ENCODE results near the gene FLT3LG. TPM values are rescaled to one million over a fixed set of nuclear protein-coding genes. Genes with fewer than 3 reads are reported as not detected.

FLT3LG gene
- total and polyA plus RNA-seq, 9 of the 15 experiments (the other 6 are each of a cell fraction or from before 2014, with no cell fraction given) = 0.31 to 6.4 (median 1.1) TPM

DNA sequence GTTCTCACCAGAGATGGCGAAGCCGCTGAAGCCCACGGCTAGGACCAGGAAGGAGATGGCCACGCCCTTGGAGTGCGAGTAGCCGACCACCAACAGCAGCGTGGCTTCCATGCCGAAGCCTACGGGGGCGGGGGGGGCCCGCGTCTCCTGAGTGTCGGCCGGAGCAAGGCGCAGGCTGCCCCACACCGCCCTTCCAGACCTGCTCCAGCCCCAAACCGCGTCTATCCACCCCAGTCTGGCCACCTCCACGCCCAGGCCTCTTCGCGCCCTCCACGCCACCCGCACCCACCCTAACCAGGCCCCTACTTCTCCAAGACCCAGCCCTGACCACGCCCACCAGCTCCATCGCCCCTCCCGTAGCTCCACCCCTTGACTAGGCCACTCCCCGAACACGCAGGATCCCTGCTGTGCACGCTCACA lies 42.7 kb upstream of the FLT3LG start (continued):
- TF ChIP-seq, protein P1, sequence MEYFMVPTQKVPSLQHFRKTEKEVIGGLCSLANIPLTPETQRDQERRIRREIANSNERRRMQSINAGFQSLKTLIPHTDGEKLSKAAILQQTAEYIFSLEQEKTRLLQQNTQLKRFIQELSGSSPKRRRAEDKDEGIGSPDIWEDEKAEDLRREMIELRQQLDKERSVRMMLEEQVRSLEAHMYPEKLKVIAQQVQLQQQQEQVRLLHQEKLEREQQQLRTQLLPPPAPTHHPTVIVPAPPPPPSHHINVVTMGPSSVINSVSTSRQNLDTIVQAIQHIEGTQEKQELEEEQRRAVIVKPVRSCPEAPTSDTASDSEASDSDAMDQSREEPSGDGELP (CRISPR knock-in tag; IDR thresholded peaks at IDR 0.05; ENCODE audit: borderline replicate concordance) = peak; percentile 36; the same call in 1 of the 2 replicates
- TF ChIP-seq NEUROD1 (IDR thresholded peaks at IDR 0.05; ENCODE audit: borderline replicate concordance, low read depth, low read length, partially characterized antibody) (no peak), MYC (IDR thresholded peaks at IDR 0.05; ENCODE audit: low read depth, low read length) (no peak; the same call in 1 of the 2 replicates), MYC (CRISPR knock-in tag; IDR thresholded peaks at IDR 0.05; ENCODE audit: borderline replicate concordance, low read depth) (no peak), ILK (tag; IDR thresholded peaks at IDR 0.05; ENCODE audit: borderline replicate concordance, low read depth) (no peak), ZNF644 (tag; IDR thresholded peaks at IDR 0.05; ENCODE audit: low read depth) (no peak), TAL1 (IDR thresholded peaks at IDR 0.05) (no peak), RAD51 (IDR thresholded peaks at IDR 0.05; ENCODE audit: borderline replicate concordance, low read depth) (no peak), ZNF212 (CRISPR knock-in tag; IDR thresholded peaks at IDR 0.05) (no peak), RBM14 (IDR thresholded peaks at IDR 0.05; ENCODE audit: borderline replicate concordance, insufficient read depth, low read depth, low read length) (no peak), SLC30A9 (CRISPR knock-in tag; IDR thresholded peaks at IDR 0.05) (no peak), RBM22 (IDR thresholded peaks at IDR 0.05; ENCODE audit: low read depth, low read length, poor library complexity, severe bottlenecking) (no peak)
- TF ChIP-seq, protein P2, sequence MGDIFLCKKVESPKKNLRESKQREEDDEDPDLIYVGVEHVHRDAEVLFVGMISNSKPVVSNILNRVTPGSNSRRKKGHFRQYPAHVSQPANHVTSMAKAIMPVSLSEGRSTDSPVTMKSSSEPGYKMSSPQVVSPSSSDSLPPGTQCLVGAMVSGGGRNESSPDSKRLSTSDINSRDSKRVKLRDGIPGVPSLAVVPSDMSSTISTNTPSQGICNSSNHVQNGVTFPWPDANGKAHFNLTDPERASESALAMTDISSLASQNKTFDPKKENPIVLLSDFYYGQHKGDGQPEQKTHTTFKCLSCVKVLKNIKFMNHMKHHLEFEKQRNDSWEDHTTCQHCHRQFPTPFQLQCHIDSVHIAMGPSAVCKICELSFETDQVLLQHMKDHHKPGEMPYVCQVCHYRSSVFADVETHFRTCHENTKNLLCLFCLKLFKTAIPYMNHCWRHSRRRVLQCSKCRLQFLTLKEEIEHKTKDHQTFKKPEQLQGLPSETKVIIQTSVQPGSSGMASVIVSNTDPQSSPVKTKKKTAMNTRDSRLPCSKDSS (IDR thresholded peaks at IDR 0.05; ENCODE audit: low read depth, partially characterized antibody) = no peak
- TF ChIP-seq, protein P3, sequence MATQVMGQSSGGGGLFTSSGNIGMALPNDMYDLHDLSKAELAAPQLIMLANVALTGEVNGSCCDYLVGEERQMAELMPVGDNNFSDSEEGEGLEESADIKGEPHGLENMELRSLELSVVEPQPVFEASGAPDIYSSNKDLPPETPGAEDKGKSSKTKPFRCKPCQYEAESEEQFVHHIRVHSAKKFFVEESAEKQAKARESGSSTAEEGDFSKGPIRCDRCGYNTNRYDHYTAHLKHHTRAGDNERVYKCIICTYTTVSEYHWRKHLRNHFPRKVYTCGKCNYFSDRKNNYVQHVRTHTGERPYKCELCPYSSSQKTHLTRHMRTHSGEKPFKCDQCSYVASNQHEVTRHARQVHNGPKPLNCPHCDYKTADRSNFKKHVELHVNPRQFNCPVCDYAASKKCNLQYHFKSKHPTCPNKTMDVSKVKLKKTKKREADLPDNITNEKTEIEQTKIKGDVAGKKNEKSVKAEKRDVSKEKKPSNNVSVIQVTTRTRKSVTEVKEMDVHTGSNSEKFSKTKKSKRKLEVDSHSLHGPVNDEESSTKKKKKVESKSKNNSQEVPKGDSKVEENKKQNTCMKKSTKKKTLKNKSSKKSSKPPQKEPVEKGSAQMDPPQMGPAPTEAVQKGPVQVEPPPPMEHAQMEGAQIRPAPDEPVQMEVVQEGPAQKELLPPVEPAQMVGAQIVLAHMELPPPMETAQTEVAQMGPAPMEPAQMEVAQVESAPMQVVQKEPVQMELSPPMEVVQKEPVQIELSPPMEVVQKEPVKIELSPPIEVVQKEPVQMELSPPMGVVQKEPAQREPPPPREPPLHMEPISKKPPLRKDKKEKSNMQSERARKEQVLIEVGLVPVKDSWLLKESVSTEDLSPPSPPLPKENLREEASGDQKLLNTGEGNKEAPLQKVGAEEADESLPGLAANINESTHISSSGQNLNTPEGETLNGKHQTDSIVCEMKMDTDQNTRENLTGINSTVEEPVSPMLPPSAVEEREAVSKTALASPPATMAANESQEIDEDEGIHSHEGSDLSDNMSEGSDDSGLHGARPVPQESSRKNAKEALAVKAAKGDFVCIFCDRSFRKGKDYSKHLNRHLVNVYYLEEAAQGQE (IDR thresholded peaks at IDR 0.05; ENCODE audit: borderline replicate concordance) = no peak
- TF ChIP-seq, protein P3 (CRISPR knock-in tag; IDR thresholded peaks at IDR 0.05; ENCODE audit: low read depth) = no peak
- TF ChIP-seq, protein P4, sequence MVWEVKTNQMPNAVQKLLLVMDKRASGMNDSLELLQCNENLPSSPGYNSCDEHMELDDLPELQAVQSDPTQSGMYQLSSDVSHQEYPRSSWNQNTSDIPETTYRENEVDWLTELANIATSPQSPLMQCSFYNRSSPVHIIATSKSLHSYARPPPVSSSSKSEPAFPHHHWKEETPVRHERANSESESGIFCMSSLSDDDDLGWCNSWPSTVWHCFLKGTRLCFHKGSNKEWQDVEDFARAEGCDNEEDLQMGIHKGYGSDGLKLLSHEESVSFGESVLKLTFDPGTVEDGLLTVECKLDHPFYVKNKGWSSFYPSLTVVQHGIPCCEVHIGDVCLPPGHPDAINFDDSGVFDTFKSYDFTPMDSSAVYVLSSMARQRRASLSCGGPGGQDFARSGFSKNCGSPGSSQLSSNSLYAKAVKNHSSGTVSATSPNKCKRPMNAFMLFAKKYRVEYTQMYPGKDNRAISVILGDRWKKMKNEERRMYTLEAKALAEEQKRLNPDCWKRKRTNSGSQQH (CRISPR knock-in tag; IDR thresholded peaks at IDR 0.05) = no peak
